HCT116 (cell line): Measurements from ENCODE around the gene APLF. TPM values are rescaled to one million over a fixed set of nuclear protein-coding genes. Genes with fewer than 3 reads are reported as not detected.

ENCODE experiments used
- ATAC-seq: fragments of 200-7000 bp; cut with Tn5 transposase; 2 replicates; pipeline ENCODE4 v1.9.1; 2020; ENCODE audit warnings: mild to moderate bottlenecking, moderate library complexity
- BruUV-seq: library from RNA; stranded (reverse); fragments of 400-500 nt; replicated peaks from 2 replicates; lab custom pipeline; 2021; lab: Mats Ljungman, UMichigan
- CTCF ChIA-PET: fragments of 300-600 bp; sonication (Branson Sonifier 250); formaldehyde crosslinking; loops from one replicate; lab custom pipeline; 2021; ENCODE audit warnings: antibody characterized with exemption; lab: Charles Lee
- POLR2A ChIA-PET: fragments of 300-600, 350-600 bp; sonication (Branson Sonifier 250); formaldehyde crosslinking; loops from one replicate; lab custom pipeline; 2021; ENCODE audit warnings: antibody characterized with exemption; lab: Charles Lee
- RAD21 ChIA-PET, 2 experiments: fragments of 300-600 bp; sonication (Branson Sonifier 250); formaldehyde crosslinking; loops; one replicate each; lab custom pipeline; 2023; ENCODE audit warnings: low total read pairs in 2 of 2; ENCODE audit not compliant: uncharacterized antibody in 2 of 2, unreplicated experiment in 2 of 2, low non-redundant PET in 1 of 2; lab: Charles Lee
- DNase-seq: peaks from one replicate; pipeline ENCODE4 v3.0.0-alpha.2; 2010; ENCODE audit warnings: low read depth, low spot score
- H2AFZ ChIP-seq: fragments of 200-600 bp; shearing (Covaris generic), sonication (generic); 2 replicates; pipeline ENCODE4 v1.6.1; 2017; ENCODE audit warnings: low read depth, mixed run types, mixed read lengths, antibody characterized with exemption, low read length; ENCODE audit not compliant: poor library complexity, severe bottlenecking
- H3K27ac ChIP-seq: 2 replicates; pipeline ENCODE4 v1.5.1; 2012; ENCODE audit warnings: low read depth, low read length
- H3K27me3 ChIP-seq: fragments of 200-600 bp; sonication (generic); 2 replicates; pipeline ENCODE4 v1.6.1; 2016; ENCODE audit warnings: mixed run types, low read length, mixed read lengths; ENCODE audit not compliant: insufficient read depth
- H3K36me3 ChIP-seq, 2 experiments: fragments of 200-500 bp in 1 of 2; fragments of 200-600 bp in 1 of 2; sonication (Bioruptor generic) in 1 of 2; sonication (generic) in 1 of 2; 2 replicates each; pipeline versions ENCODE4 v1.5.1 to v1.6.1; 2014 to 2016; ENCODE audit warnings: low read length in 2 of 2, inconsistent platforms in 1 of 2, mixed read lengths in 1 of 2, mixed run types in 1 of 2; ENCODE audit not compliant: insufficient read depth in 2 of 2, control insufficient read depth in 1 of 2
- H3K4me1 ChIP-seq, 2 experiments: fragments of 200-600 bp in 1 of 2; sonication (generic) in 1 of 2; 2 replicates each; pipeline versions ENCODE4 v1.5.1 to v1.6.1; 2012 to 2017; ENCODE audit warnings: low read length in 2 of 2, inconsistent platforms in 1 of 2, mild to moderate bottlenecking in 1 of 2, mixed read lengths in 1 of 2, mixed run types in 1 of 2, moderate library complexity in 1 of 2; ENCODE audit not compliant: insufficient read depth in 2 of 2, control insufficient read depth in 1 of 2
- H3K4me2 ChIP-seq: fragments of 200-600 bp; sonication (generic); 2 replicates; pipeline ENCODE4 v1.6.1; 2017; ENCODE audit warnings: mixed run types, low read length, mixed read lengths
- H3K4me3 ChIP-seq, 2 experiments: fragments of 200-600 bp in 1 of 2; sonication (generic) in 1 of 2; replicated peaks in 1 of 2; 2 replicates each; pipeline ENCODE4 v1.5.1; 2011 to 2016; ENCODE audit warnings: low read length in 2 of 2, control low read depth in 1 of 2, low read depth in 1 of 2, mild to moderate bottlenecking in 1 of 2, mixed read lengths in 1 of 2, mixed run types in 1 of 2
- H3K79me2 ChIP-seq: fragments of 200-600 bp; sonication (generic); 2 replicates; pipeline ENCODE4 v1.6.1; 2017; ENCODE audit warnings: mild to moderate bottlenecking, mixed run types, low read length, moderate library complexity, mixed read lengths; ENCODE audit not compliant: insufficient read depth
- H3K9ac ChIP-seq: fragments of 200-600 bp; sonication (generic); 2 replicates; pipeline ENCODE4 v1.6.1; 2016; ENCODE audit warnings: low read length, mixed read lengths
- H3K9me2 ChIP-seq: fragments of 200-600 bp; sonication (generic), shearing (Covaris generic); 2 replicates; pipeline ENCODE4 v1.6.1; 2017; ENCODE audit warnings: mixed run types, mild to moderate bottlenecking, moderate library complexity; ENCODE audit not compliant: insufficient read depth
- H3K9me3 ChIP-seq, 2 experiments: fragments of 200-500 bp in 1 of 2; fragments of 200-600 bp in 1 of 2; sonication (Bioruptor generic) in 1 of 2; sonication (generic) in 1 of 2; 2 replicates each; pipeline ENCODE4 v1.6.1; 2014 to 2017; ENCODE audit warnings: low read length in 2 of 2, mixed read lengths in 2 of 2, inconsistent platforms in 1 of 2, low read depth in 1 of 2, mild to moderate bottlenecking in 1 of 2, mixed run types in 1 of 2, moderate library complexity in 1 of 2; ENCODE audit not compliant: control insufficient read depth in 1 of 2, insufficient read depth in 1 of 2
- H4K20me1 ChIP-seq: fragments of 200-600 bp; sonication (generic), shearing (Covaris generic); 2 replicates; pipeline ENCODE4 v1.6.1; 2017; ENCODE audit warnings: mixed run types, mild to moderate bottlenecking, moderate library complexity; ENCODE audit not compliant: insufficient read depth
- CBX3 ChIP-seq: IDR thresholded peaks from 2 replicates; pipeline ENCODE4 v1.6.1; 2012; ENCODE audit warnings: low read depth
- CEBPB ChIP-seq: IDR thresholded peaks from 2 replicates; pipeline ENCODE4 v1.6.1; 2012; ENCODE audit warnings: low read depth
- ELF1 ChIP-seq: IDR thresholded peaks from 2 replicates; pipeline ENCODE4 v1.6.1; 2012; ENCODE audit warnings: low read depth, borderline replicate concordance
- RAD21 ChIP-seq: IDR thresholded peaks from 2 replicates; pipeline ENCODE4 v1.6.1; 2012; ENCODE audit warnings: low read depth, mild to moderate bottlenecking
- SRF ChIP-seq: IDR thresholded peaks from 2 replicates; pipeline ENCODE4 v1.6.1; 2012; ENCODE audit warnings: low read depth
- YY1 ChIP-seq: IDR thresholded peaks from 2 replicates; pipeline ENCODE4 v1.6.1; 2011; ENCODE audit warnings: low read length, low read depth, moderate library complexity, mild to moderate bottlenecking; ENCODE audit not compliant: insufficient replicate concordance; ENCODE audit errors: extremely low read depth
- intact Hi-C: fragments of 100-400 bp; cut with micrococcal nuclease; formaldehyde crosslinking; loops from 2 replicates; pipeline ENCODE4 v1.10.0; 2022
- total RNA-seq: library from RNA; stranded (reverse); gene quantifications from one replicate; pipeline ENCODE4 v1.2.1, GENCODE V29; 2021; ENCODE audit not compliant: unreplicated experiment
- TF ChIP-seq, protein P1 (sequence below): IDR thresholded peaks from 2 replicates; pipeline ENCODE4 v1.6.1; 2012
- TF ChIP-seq, protein P2 (sequence below), 3 experiments: fragments of 200-600 bp in 1 of 3; sonication (generic) in 1 of 3; IDR thresholded peaks in 2 of 3; conservative IDR thresholded peaks in 1 of 3; 2 replicates each; pipeline ENCODE4 v1.5.1; 2012 to 2017; ENCODE audit warnings: low read depth in 2 of 3, low read length in 2 of 3, antibody characterized with exemption in 1 of 3, borderline replicate concordance in 1 of 3, control low read depth in 1 of 3, mild to moderate bottlenecking in 1 of 3, mixed read lengths in 1 of 3, mixed run types in 1 of 3, moderate library complexity in 1 of 3; ENCODE audit not compliant: insufficient read depth in 1 of 3

APLF gene
- total RNA-seq, 1 experiment from 2014 or later, result 1.6 TPM

DNA sequence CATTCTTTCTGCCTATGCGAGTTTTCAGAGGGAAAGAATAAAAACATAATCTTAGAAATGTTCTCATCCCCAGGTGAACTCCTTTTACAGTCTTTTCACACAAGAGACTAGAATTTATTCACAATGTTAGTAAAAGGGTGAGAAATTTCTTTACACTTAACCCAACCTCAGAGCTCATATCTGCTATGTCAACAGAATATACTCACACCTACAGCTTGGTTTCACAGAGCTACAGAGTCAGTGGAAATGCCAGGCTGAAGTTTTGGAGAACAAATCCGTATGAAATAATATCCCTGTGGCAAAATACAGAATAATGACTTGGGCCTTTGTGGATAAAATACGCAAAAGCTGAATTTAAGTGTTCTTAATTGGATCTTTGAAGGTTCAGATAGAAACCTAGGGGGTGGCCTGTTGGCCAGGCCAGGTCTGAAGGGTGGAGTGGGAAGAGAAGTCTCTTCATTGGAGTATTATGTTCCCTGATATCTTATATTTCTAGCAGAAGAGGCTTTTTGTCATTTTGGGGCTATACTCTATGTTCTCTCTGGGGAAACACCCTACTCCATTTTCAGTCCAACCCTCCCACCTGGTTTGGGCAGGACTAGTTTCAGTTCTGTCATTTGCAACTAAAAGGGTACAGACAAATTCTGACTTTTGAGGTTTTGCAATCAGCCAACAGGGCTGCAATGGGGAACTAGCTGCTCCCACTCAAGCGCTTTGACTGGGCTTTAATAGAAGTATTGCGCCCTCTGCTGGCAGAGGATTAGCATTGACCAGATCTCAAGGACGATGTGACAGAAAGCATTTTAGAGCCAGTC is 26.0 kb upstream of the APLF start:
- RAD21 ChIA-PET, result interaction anchor here (0.6 to 1.3 kb wide), 6 partner anchors 15 to 385 kb away, joined by 3 to 4 read pairs (median 3); no protein-coding TSS in a partner anchor
- Histone ChIP-seq H3K36me3 (no peaks in the 10 kb centered on the region), H3K4me3 (no peak overlapping the region), H2AFZ (peak overlapping the region; percentile 66), H3K9me2 (no peaks in the 10 kb centered on the region), H3K79me2 (no peaks in the 10 kb centered on the region), H3K27ac (no peak overlapping the region), H3K4me2 (peak overlapping the region; percentile 14; the same call in 1 of the 2 replicates), H3K9ac (no peak overlapping the region), H4K20me1 (no peaks in the 10 kb centered on the region), H3K9me3 (no peaks in the 10 kb centered on the region), H3K27me3 (no peaks in the 10 kb centered on the region), H3K4me1 (peaks cover 0 to 4% of the 10 kb centered on the region in 2 experiments; a peak in 1 of 4 replicates)
- CTCF ChIA-PET, result interaction anchor here (0.5 to 2.3 kb wide), 26 partner anchors 9 to 943 kb away, joined by 3 to 30 read pairs (median 4); partner anchors contain the start of genes APLF and FBXO48
- no TSS peak for BruUV-seq
- ATAC-seq (peak; percentile 98), DNase-seq (peak; percentile 82)
- POLR2A ChIA-PET, result no interaction called here
- intact Hi-C loops, result loop anchor here (1.0 to 10.0 kb wide), 3 partner anchors 79 to 319 kb away; no protein-coding TSS in a partner anchor
- no peak for TF ChIP-seq SRF
- peak; percentile 33 for TF ChIP-seq YY1
- TF ChIP-seq ELF1, result no peak
- TF ChIP-seq CBX3, result no peak
- TF ChIP-seq, protein P1, sequence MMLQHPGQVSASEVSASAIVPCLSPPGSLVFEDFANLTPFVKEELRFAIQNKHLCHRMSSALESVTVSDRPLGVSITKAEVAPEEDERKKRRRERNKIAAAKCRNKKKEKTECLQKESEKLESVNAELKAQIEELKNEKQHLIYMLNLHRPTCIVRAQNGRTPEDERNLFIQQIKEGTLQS, result no peak
- TF ChIP-seq CEBPB, result peak; percentile 63; the same call in 1 of the 2 replicates
- TF ChIP-seq, protein P2, sequence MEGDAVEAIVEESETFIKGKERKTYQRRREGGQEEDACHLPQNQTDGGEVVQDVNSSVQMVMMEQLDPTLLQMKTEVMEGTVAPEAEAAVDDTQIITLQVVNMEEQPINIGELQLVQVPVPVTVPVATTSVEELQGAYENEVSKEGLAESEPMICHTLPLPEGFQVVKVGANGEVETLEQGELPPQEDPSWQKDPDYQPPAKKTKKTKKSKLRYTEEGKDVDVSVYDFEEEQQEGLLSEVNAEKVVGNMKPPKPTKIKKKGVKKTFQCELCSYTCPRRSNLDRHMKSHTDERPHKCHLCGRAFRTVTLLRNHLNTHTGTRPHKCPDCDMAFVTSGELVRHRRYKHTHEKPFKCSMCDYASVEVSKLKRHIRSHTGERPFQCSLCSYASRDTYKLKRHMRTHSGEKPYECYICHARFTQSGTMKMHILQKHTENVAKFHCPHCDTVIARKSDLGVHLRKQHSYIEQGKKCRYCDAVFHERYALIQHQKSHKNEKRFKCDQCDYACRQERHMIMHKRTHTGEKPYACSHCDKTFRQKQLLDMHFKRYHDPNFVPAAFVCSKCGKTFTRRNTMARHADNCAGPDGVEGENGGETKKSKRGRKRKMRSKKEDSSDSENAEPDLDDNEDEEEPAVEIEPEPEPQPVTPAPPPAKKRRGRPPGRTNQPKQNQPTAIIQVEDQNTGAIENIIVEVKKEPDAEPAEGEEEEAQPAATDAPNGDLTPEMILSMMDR (IDR thresholded peaks at IDR 0.05 in 2 of 3, conservative IDR thresholded peaks at IDR 0.05 in 1 of 3; ENCODE audit: borderline replicate concordance in 1 of 3, insufficient read depth in 1 of 3, low read depth in 2 of 3, low read length in 2 of 3), result peak; percentile 82 to 95 (median 84)
- TF ChIP-seq RAD21, result peak; percentile 83
